A549 (cell line): Measurements from ENCODE around the gene SYNPR.

ENCODE experiments used
- CEBPB ChIP-seq, 2 experiments: fragments of >200 bp in 1 of 2; sonication (Bioruptor Twin) in 1 of 2; formaldehyde crosslinking in 1 of 2; IDR thresholded peaks; 2 replicates each; pipeline ENCODE4 v1.6.1; 2012 to 2016
- CHD4 ChIP-seq: fragments of 200-600 bp; sonication (generic); IDR thresholded peaks from 2 replicates; pipeline ENCODE4 v1.6.1; 2016; ENCODE audit warnings: antibody characterized with exemption, mild to moderate bottlenecking, borderline replicate concordance
- EHMT2 ChIP-seq: fragments of 200-600 bp; sonication (generic); IDR thresholded peaks from 2 replicates; pipeline ENCODE4 v1.6.1; 2016; ENCODE audit warnings: antibody characterized with exemption, low read depth, mild to moderate bottlenecking, moderate library complexity
- EP300 ChIP-seq, 2 experiments: fragments of >200 bp; sonication (Bioruptor Twin); formaldehyde crosslinking; IDR thresholded peaks; 2 replicates in 1 of 2; 3 replicates in 1 of 2; pipeline ENCODE4 v1.6.1; 2016 to 2017
- KDM1A ChIP-seq: fragments of 200-600 bp; sonication (generic); IDR thresholded peaks from 2 replicates; pipeline ENCODE4 v1.6.1; 2016; ENCODE audit warnings: low read depth, mild to moderate bottlenecking
- MAZ ChIP-seq: fragments of 150-350 bp; IDR thresholded peaks from 2 replicates; pipeline ENCODE4 v1.6.1; 2014; ENCODE audit warnings: antibody characterized with exemption, low read depth, low read length, borderline replicate concordance
- NFE2L2 ChIP-seq: fragments of 150-350 bp; conservative IDR thresholded peaks from 2 replicates; pipeline ENCODE4 v1.6.1; 2014; ENCODE audit warnings: low read length
- NPAS2 ChIP-seq: fragments of 250-450 bp; sonication (Bioruptor Pico); IDR thresholded peaks from 2 replicates; pipeline ENCODE4 v1.8.0; 2022; ENCODE audit warnings: mild to moderate bottlenecking, moderate library complexity, borderline replicate concordance
- POLR2A ChIP-seq: IDR thresholded peaks from 2 replicates; pipeline ENCODE4 v1.6.1; 2012; ENCODE audit warnings: mild to moderate bottlenecking, low read length
- RFX5 ChIP-seq: fragments of 450-650 bp; IDR thresholded peaks from 2 replicates; pipeline ENCODE4 v1.7.1; 2014; ENCODE audit warnings: antibody characterized with exemption, mild to moderate bottlenecking, moderate library complexity
- SMC3 ChIP-seq: fragments of >200 bp; sonication (Bioruptor Twin); formaldehyde crosslinking; IDR thresholded peaks from 3 replicates; pipeline ENCODE4 v1.6.1; 2018; ENCODE audit warnings: inconsistent platforms
- TF ChIP-seq, protein P1 (sequence below): fragments of >200 bp; sonication (Bioruptor Twin); formaldehyde crosslinking; IDR thresholded peaks from 3 replicates; pipeline ENCODE4 v1.5.1; 2016
- TF ChIP-seq, protein P2 (sequence below): fragments of 200-600 bp; sonication (generic); IDR thresholded peaks from 2 replicates; pipeline ENCODE4 v1.6.1; 2016; ENCODE audit warnings: antibody characterized with exemption, mild to moderate bottlenecking, moderate library complexity

DNA sequence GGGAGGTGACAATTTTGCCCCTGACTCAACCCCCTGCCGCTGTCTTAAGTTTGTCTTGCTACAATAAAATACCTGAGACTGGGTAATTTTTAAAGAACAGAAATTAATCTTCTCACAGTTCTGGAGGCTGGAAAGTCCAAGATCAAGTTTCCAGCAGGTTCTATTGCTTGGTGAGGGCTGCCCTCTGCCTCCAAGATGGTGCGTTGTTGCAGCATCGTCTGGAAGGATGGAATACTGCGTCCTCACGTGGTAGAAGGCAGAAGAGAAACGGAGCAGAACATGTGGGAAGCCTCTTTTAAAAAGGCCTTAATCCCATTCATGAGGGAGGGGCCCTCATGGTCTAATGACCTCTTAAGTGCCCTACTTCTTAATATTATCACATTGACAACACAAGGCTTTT, 287.1 kb downstream of the SYNPR start:
- TF ChIP-seq CEBPB (IDR thresholded peaks at IDR 0.05) (no peak), KDM1A (no peak), RFX5 (no peak), POLR2A (no peak), EP300 (IDR thresholded peaks at IDR 0.05) (no peak), CHD4 (no peak), EHMT2 (no peak), NPAS2 (no peak), SMC3 (no peak), NFE2L2 (no peak), MAZ (no peak)
- TF ChIP-seq, protein P1, sequence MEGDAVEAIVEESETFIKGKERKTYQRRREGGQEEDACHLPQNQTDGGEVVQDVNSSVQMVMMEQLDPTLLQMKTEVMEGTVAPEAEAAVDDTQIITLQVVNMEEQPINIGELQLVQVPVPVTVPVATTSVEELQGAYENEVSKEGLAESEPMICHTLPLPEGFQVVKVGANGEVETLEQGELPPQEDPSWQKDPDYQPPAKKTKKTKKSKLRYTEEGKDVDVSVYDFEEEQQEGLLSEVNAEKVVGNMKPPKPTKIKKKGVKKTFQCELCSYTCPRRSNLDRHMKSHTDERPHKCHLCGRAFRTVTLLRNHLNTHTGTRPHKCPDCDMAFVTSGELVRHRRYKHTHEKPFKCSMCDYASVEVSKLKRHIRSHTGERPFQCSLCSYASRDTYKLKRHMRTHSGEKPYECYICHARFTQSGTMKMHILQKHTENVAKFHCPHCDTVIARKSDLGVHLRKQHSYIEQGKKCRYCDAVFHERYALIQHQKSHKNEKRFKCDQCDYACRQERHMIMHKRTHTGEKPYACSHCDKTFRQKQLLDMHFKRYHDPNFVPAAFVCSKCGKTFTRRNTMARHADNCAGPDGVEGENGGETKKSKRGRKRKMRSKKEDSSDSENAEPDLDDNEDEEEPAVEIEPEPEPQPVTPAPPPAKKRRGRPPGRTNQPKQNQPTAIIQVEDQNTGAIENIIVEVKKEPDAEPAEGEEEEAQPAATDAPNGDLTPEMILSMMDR, result no peak
- TF ChIP-seq, protein P2, sequence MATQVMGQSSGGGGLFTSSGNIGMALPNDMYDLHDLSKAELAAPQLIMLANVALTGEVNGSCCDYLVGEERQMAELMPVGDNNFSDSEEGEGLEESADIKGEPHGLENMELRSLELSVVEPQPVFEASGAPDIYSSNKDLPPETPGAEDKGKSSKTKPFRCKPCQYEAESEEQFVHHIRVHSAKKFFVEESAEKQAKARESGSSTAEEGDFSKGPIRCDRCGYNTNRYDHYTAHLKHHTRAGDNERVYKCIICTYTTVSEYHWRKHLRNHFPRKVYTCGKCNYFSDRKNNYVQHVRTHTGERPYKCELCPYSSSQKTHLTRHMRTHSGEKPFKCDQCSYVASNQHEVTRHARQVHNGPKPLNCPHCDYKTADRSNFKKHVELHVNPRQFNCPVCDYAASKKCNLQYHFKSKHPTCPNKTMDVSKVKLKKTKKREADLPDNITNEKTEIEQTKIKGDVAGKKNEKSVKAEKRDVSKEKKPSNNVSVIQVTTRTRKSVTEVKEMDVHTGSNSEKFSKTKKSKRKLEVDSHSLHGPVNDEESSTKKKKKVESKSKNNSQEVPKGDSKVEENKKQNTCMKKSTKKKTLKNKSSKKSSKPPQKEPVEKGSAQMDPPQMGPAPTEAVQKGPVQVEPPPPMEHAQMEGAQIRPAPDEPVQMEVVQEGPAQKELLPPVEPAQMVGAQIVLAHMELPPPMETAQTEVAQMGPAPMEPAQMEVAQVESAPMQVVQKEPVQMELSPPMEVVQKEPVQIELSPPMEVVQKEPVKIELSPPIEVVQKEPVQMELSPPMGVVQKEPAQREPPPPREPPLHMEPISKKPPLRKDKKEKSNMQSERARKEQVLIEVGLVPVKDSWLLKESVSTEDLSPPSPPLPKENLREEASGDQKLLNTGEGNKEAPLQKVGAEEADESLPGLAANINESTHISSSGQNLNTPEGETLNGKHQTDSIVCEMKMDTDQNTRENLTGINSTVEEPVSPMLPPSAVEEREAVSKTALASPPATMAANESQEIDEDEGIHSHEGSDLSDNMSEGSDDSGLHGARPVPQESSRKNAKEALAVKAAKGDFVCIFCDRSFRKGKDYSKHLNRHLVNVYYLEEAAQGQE, result no peak
